Ectodermal cell (in vitro differentiated cells): ENCODE measurements around the gene SLC25A23.

Experiments
- H3K27ac ChIP-seq: 2 replicates; pipeline ENCODE4 v1.7.0; 2013; ENCODE audit warnings: mild to moderate bottlenecking, low read depth, low read length; ENCODE audit not compliant: insufficient read depth, poor library complexity, severe bottlenecking
- H3K27me3 ChIP-seq: 2 replicates; pipeline ENCODE4 v1.7.0; 2013; ENCODE audit warnings: mild to moderate bottlenecking, low read length; ENCODE audit not compliant: insufficient read depth, control insufficient read depth, poor library complexity, severe bottlenecking
- H3K36me3 ChIP-seq: one replicate; pipeline ENCODE4 v1.7.0; 2013; ENCODE audit warnings: low read length; ENCODE audit not compliant: control insufficient read depth, insufficient read depth
- H3K4me1 ChIP-seq: one replicate; pipeline ENCODE4 v1.7.0; 2013; ENCODE audit warnings: low read length; ENCODE audit not compliant: control insufficient read depth, insufficient read depth
- H3K4me3 ChIP-seq: 2 replicates; pipeline ENCODE4 v1.7.0; 2013; ENCODE audit warnings: low read depth, low read length, control low read depth; ENCODE audit not compliant: insufficient read depth
- H3K9me3 ChIP-seq: 2 replicates; pipeline ENCODE4 v1.7.0; 2013; ENCODE audit warnings: mild to moderate bottlenecking, low read length, moderate library complexity; ENCODE audit not compliant: control insufficient read depth
- WGBS, 2 experiments: methylation state at CpG; one replicate each; pipeline ENCODE4 v1.1.7; 2013; ENCODE audit warnings: missing lambda C conversion rate in 2 of 2; 5-methylcytosine and 5-hydroxymethylcytosine counted together

Gene SLC25A23

DNA sequence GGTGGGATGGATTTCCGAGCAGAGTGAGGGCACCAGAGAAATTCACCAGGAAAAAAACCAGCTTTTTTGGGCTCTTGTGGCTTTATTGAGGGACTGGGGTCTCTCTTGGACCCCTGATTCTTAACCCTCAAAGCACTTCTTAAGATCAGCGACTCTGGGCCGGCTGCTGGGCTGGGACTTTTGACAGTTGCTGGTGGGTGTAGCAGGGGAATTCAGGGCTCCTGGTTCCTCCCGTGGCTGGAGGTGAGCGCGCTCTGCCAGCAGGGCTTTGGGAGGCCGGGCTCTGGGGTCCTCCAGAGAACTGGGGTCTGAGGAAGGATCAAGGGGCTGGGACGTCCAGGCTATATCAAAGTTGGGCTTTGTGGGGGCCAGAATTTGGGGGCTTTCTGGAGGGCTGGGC, 7.8 kb upstream of the SLC25A23 start:
- 89% methylated on average over 8 of the region's 8 CpGs for WGBS, 2 experiments
- Histone ChIP-seq H3K27ac (no peak overlapping the region), H3K4me3 (no peak overlapping the region), H3K36me3 (no peaks in the 10 kb centered on the region), H3K27me3 (peaks cover 41% of the 10 kb centered on the region), H3K9me3 (no peaks in the 10 kb centered on the region), H3K4me1 (peaks cover 6% of the 10 kb centered on the region)

DNA sequence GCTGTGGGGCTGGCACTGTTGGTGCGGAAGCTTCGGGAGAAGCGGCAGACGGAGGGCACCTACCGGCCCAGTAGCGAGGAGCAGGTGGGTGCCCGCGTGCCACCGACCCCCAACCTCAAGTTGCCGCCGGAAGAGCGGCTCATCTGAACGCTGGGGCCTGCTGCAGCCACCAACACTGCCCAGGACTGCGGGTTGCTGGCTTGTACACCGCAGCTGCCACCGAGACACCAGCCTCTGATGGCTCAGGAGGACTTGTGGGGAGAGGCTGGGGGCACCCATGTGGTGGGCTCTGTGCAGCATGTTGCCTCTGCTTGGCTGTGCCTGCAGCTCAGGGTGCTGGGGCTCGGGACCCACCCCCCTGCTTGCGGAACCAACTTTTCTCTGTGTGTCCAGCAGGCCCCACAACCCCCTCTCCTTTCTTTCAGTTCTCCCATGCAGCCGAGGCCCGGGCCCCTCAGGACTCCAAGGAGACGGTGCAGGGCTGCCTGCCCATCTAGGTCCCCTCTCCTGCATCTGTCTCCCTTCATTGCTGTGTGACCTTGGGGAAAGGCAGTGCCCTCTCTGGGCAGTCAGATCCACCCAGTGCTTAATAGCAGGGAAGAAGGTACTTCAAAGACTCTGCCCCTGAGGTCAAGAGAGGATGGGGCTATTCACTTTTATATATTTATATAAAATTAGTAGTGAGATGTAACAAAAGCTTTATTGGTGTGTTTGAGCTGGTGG, 7.1 kb upstream of the SLC25A23 start:
- H3K4me1 ChIP-seq = peaks cover 6% of the 10 kb centered on the region
- WGBS, 2 experiments = 93 to 94% methylated on average over 21 of the region's 21 CpGs
- no peaks in the 10 kb centered on the region for H3K9me3 ChIP-seq
- no peak overlapping the region for H3K4me3 ChIP-seq
- peaks cover 48% of the 10 kb centered on the region for H3K27me3 ChIP-seq
- H3K36me3 ChIP-seq = no peaks in the 10 kb centered on the region
- H3K27ac ChIP-seq = no peak overlapping the region

DNA sequence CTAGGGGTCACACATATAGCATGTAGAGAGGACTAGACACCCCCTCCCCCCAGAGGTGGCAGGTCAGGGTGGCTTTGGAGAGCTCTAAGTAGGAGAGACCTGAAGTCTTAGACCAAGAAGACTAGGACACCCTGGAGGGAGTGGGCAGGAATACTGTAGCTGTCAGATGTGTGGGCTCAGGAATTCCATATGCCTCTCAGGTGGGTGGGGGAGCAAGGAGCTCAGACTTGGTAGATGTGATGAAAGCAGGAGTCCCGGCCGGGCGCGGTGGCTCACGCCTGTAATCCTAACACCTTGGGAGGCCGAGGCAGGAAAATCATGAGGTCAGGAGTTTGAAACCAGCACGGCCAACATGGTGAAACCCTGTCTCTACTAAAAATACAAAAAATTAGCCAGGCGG, 6.1 kb upstream of the SLC25A23 start:
- H3K27me3 ChIP-seq = peaks cover 49% of the 10 kb centered on the region
- peaks cover 6% of the 10 kb centered on the region for H3K4me1 ChIP-seq
- no peak overlapping the region for H3K4me3 ChIP-seq
- H3K9me3 ChIP-seq = no peaks in the 10 kb centered on the region
- WGBS, 2 experiments = 92 to 93% methylated on average over 8 of the region's 8 CpGs
- no peak overlapping the region for H3K27ac ChIP-seq
- no peaks in the 10 kb centered on the region for H3K36me3 ChIP-seq

DNA sequence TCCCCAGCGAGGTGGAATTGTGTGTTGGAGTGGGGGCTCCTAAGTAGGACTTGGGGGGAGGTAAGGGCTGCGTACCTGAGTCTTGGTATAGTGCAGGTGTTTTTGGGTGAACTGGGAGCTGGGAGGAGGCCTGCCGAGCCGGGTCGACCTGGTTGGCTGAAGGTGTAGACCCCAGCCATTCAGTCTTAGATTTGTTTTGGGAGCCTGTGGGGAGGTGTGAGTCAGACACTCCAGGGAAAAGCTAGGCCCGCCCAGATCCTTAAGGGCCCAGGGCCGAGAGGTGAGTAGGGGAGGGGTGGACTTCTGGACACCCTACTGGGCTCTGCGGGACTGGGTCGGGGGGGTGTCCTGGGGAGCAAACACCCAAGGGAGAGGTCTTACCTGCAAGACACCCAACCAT, 5.4 kb upstream of the SLC25A23 start:
- Histone ChIP-seq H3K27ac (no peak overlapping the region), H3K36me3 (no peaks in the 10 kb centered on the region), H3K4me1 (peaks cover 6% of the 10 kb centered on the region), H3K27me3 (peaks cover 49% of the 10 kb centered on the region), H3K4me3 (no peak overlapping the region), H3K9me3 (no peaks in the 10 kb centered on the region)
- 40 to 50% methylated on average over 9 of the region's 9 CpGs for WGBS, 2 experiments

DNA sequence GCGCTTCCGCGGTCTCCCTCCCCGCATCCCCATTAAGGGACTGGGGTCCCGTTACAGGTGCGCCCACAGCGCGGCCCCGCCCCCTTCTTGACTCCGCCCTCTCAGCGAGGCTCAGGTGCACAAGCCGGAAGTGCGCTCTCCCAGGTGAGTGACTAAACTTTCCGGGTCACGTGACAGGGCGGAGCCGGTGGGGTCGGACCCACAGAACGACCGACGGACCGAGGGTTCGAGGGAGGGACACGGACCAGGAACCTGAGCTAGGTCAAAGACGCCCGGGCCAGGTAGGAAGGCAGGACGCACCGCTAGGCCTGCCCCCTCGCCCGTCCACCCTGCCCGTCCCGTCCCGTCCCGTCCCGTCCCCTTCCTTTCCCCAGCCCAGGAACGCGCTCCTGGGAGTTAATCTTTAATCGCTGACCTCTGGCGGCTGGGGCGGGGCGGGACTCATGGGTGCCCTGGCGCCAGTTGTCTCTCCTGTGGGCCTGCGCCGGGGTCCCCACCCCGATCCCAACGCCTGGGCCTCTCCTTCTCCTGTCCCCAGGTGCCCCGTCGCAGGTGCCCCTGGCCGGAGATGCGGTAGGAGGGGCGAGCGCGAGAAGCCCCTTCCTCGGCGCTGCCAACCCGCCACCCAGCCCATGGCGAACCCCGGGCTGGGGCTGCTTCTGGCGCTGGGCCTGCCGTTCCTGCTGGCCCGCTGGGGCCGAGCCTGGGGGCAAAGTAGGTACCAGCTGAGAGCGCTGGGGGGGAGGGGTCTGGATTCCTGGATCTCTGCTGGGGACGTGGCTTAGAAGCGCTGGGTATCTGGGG, 4.7 kb upstream of the SLC25A23 start, which contains the start of gene CRB3:
CRB3 (plus strand) TSS at position 202 of the 804 bp plus-strand sequence; CDS start at position 633, 431 bp downstream.
- Histone ChIP-seq H3K27me3 (peaks cover 49% of the 10 kb centered on the region), H3K27ac (no peak within 1 kb of the TSS), H3K9me3 (no peaks in the 10 kb centered on the region), H3K36me3 (no peaks in the 10 kb centered on the region), H3K4me1 (peaks cover 6% of the 10 kb centered on the region), H3K4me3 (peak within 1 kb of the TSS; percentile 33)
- 2 to 3% methylated on average over 65 of the region's 65 CpGs for WGBS, 2 experiments

DNA sequence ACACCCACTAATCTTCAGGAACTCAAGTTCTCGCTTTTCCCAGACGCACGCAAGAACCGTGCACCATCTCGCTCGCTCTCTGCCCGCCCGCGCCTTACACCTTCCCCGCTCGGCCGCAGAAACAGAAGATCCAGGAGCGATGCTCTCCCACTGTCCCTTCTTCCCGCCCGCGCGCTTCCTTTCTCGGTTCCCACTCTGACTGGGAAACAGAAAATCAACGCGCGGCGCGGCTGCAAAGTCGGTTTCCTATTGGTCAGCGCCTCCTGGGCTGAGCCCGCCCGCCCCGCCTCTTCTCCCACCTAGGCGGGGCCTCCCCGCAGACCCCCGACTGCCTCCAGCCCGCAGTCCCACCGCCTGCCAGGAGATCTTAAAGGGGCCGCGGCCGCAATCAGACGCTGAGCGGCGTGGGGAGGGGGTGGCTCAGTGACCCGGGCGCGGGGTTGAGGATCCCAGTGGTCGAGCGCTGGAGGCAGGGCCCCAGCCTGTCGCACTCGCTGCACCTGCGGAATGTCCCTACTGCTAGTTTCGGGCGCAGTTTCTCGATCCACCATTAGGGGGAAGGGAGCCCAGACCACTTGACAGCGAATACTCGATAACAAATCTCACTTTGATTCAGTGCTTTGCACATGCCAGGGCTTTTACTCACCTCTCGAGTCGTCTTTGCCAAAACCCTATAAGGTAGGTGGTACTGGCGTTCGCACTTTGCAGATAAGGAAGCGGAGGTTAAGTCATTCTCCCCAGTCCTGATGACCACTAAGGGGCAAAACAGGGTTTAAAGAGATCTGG, 700 bp upstream of the SLC25A23 start:
- H3K27me3 ChIP-seq = peaks cover 43% of the 10 kb centered on the region
- H3K9me3 ChIP-seq = no peaks in the 10 kb centered on the region
- no peak overlapping the region for H3K27ac ChIP-seq
- H3K36me3 ChIP-seq = peaks cover 10% of the 10 kb centered on the region
- 0% methylated on average over 57 of the region's 57 CpGs for WGBS, 2 experiments
- H3K4me3 ChIP-seq = peak overlapping the region; percentile 55
- peaks cover 12% of the 10 kb centered on the region for H3K4me1 ChIP-seq

DNA sequence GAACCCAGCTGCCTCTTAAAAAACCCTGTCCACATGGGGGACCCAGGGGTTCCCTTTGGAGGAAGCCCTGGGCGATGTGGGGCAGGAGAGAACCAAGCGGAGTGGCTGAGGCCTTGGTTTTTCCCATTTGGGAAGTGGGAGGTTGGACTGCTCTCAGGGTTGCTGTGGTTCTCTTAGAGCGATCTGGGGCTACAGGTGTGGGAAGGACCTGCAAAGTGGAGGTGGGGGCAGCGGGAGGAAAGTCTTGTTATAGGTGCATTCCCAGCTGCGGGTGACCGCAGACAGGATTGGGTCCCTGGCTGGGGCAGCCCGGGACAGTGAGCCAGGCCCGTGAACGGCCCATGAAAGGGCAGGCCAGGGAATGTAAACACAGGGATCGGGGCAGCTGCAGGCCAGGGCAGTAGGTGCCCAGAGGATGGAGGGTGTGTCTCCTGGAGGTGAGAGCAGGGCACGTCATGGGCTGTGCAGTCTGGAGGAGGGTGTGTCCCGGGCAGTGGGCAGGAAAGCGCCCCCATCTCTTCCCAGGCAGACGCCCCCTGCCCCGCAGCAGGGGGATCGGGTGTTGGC, 814 bp downstream of the SLC25A23 start:
- peak overlapping the region; percentile 55 for H3K4me3 ChIP-seq
- 41 to 43% methylated on average over 16 of the region's 16 CpGs for WGBS, 2 experiments
- H3K27me3 ChIP-seq = peaks cover 27% of the 10 kb centered on the region
- H3K4me1 ChIP-seq = peaks cover 6% of the 10 kb centered on the region
- peaks cover 25% of the 10 kb centered on the region for H3K36me3 ChIP-seq
- no peak overlapping the region for H3K27ac ChIP-seq
- no peaks in the 10 kb centered on the region for H3K9me3 ChIP-seq

DNA sequence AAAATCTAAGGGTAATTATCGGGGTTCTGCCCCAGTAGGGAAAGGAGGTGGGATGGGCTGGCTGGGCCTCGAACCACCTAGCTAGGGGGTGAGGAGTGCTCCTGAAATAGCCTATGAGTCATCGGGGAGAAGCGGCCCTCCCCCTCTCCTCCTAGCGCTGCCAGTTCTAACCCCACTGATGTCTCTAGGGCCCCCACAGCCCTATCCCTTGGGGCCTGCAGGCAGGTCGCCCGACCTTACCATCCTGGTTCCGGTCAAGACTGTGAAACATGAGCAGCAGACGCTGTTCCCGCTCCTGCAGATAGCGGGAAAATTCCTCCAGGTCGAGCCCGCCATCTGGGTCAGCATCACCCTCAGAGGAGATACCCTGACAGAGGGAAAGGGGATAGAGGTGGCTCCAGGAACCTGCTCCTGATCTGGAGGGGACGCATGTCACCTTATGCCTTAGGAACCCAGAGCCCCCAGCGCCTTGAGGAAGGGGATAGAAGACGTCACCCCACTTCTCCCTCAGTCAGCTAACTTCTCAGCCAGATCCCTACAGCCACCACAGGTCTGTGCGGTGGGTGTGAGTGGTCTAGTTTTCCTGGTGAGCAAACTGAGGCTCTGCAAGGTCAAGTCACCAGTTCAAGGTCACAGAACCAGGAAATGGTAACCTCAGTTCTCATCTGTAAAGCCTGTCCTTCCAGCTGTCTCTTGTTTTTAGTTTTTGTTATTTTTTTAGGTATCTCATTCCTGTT, 1.5 kb downstream of the SLC25A23 start:
- H3K36me3 ChIP-seq = peaks cover 29% of the 10 kb centered on the region
- H3K27ac ChIP-seq = no peak overlapping the region
- H3K27me3 ChIP-seq = peaks cover 21% of the 10 kb centered on the region
- WGBS, 2 experiments = 82 to 86% methylated on average over 17 of the region's 17 CpGs
- H3K9me3 ChIP-seq = no peaks in the 10 kb centered on the region
- no peak overlapping the region for H3K4me3 ChIP-seq
- H3K4me1 ChIP-seq = peaks cover 6% of the 10 kb centered on the region

DNA sequence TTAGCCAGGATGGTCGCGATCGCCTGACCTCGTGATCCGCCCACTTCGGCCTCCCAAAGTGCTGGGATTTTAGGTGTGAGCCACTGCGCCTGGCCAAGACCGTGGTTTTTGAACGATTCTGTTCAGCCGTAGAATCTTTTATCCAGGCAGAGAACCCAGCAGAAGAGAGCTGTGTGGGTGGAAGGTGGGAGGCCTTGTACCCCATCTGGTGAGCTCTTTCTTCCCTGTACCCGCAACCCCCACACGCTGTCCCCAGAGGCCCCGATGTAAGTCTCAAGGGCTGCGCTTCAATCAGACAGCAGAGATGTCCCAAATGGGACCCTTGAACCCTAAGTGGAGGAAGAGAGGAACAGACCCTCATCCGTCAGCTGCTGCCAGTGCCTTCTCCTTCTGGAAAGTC, 3.7 kb downstream of the SLC25A23 start:
- Histone ChIP-seq H3K9me3 (no peaks in the 10 kb centered on the region), H3K4me3 (no peak overlapping the region), H3K36me3 (peaks cover 29% of the 10 kb centered on the region), H3K4me1 (peaks cover 6% of the 10 kb centered on the region), H3K27me3 (peaks cover 6% of the 10 kb centered on the region), H3K27ac (no peak overlapping the region)
- 91 to 95% methylated on average over 15 of the region's 15 CpGs for WGBS, 2 experiments
